PC-9 (cell line): ENCODE measurements around the gene VWA7.

ENCODE experiments used
- EZH2 ChIP-seq: fragments of 200-600 bp; sonication (generic); IDR thresholded peaks from 2 replicates; pipeline ENCODE4 v1.8.0; 2017; ENCODE audit warnings: antibody characterized with exemption, low read depth
- TF ChIP-seq, protein P1 (sequence below): fragments of 200-600 bp; sonication (generic); conservative IDR thresholded peaks from 2 replicates; pipeline ENCODE4 v1.6.1; 2017; ENCODE audit warnings: mixed run types, antibody characterized with exemption, mild to moderate bottlenecking, moderate library complexity

DNA sequence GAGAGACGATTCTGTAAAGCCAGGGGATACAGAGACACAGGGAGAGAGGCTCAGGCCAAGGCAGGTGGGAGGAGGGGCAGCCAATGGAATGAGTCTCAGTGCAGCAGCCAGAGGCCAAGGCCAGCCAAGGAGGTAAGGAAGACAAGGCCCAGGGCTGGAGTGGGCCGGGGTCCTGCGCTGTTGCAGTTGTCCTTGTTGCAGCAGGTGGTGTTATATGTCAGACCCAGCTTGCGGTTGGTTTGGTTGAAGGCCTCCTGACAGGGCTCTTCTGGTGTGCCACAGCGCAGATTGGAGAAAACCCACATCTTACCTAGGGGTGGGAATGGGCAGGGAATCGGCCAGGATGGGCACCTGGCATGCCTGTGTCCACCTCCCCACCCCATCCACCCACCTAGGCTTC, 58.1 kb downstream of the VWA7 start:
- TF ChIP-seq, protein P1, sequence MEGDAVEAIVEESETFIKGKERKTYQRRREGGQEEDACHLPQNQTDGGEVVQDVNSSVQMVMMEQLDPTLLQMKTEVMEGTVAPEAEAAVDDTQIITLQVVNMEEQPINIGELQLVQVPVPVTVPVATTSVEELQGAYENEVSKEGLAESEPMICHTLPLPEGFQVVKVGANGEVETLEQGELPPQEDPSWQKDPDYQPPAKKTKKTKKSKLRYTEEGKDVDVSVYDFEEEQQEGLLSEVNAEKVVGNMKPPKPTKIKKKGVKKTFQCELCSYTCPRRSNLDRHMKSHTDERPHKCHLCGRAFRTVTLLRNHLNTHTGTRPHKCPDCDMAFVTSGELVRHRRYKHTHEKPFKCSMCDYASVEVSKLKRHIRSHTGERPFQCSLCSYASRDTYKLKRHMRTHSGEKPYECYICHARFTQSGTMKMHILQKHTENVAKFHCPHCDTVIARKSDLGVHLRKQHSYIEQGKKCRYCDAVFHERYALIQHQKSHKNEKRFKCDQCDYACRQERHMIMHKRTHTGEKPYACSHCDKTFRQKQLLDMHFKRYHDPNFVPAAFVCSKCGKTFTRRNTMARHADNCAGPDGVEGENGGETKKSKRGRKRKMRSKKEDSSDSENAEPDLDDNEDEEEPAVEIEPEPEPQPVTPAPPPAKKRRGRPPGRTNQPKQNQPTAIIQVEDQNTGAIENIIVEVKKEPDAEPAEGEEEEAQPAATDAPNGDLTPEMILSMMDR: no peak
- TF ChIP-seq EZH2: no peak
